Calu3 (cell line): ENCODE data around the gene COL20A1. TPM values are rescaled to one million over a fixed set of nuclear protein-coding genes. Genes with fewer than 3 reads are reported as not detected.

Experiments used
- BruUV-seq: library from RNA; stranded (reverse); fragments of 400-500 nt; replicated peaks from 2 replicates; lab custom pipeline; 2021; lab: Mats Ljungman, UMichigan
- CTCF ChIA-PET: fragments of 300-600 bp; sonication (Branson Sonifier 250); formaldehyde crosslinking; loops from one replicate; lab custom pipeline; 2022; ENCODE audit warnings: antibody characterized with exemption; lab: Charles Lee
- DNase-seq: peaks from one replicate; pipeline ENCODE4 v3.0.0; 2022
- H3K27ac Mint-ChIP-seq: one replicate; pipeline ENCODE4 v1.8.0; 2022; ENCODE audit warnings: mixed read lengths; ENCODE audit not compliant: unreplicated experiment
- H3K27me3 Mint-ChIP-seq: one replicate; pipeline ENCODE4 v1.8.0; 2022; ENCODE audit warnings: mixed read lengths; ENCODE audit not compliant: unreplicated experiment
- H3K36me3 Mint-ChIP-seq: one replicate; pipeline ENCODE4 v1.8.0; 2022; ENCODE audit warnings: mild to moderate bottlenecking, moderate library complexity, mixed read lengths; ENCODE audit not compliant: insufficient read depth, unreplicated experiment
- H3K4me1 Mint-ChIP-seq: one replicate; pipeline ENCODE4 v1.8.0; 2022; ENCODE audit warnings: mild to moderate bottlenecking, low read depth, mixed read lengths; ENCODE audit not compliant: unreplicated experiment
- H3K4me3 Mint-ChIP-seq: one replicate; pipeline ENCODE4 v1.8.0; 2022; ENCODE audit warnings: mild to moderate bottlenecking, low read depth, moderate library complexity, mixed read lengths; ENCODE audit not compliant: unreplicated experiment
- H3K9me3 Mint-ChIP-seq: one replicate; pipeline ENCODE4 v1.8.0; 2022; ENCODE audit warnings: low read depth, mixed read lengths; ENCODE audit not compliant: unreplicated experiment
- intact Hi-C: fragments of 100-400 bp; cut with micrococcal nuclease; formaldehyde crosslinking; loops from one replicate; pipeline ENCODE4 v1.10.0; 2022; ENCODE audit not compliant: unreplicated experiment
- total RNA-seq: library from RNA; stranded (reverse); gene quantifications from 2 replicates; pipeline ENCODE4 v1.2.3, GENCODE V29; 2022
- TF ChIP-seq, protein P1 (sequence below): fragments of 200-600 bp; IDR thresholded peaks from one replicate; pipeline ENCODE4 v1.8.0; 2022; ENCODE audit warnings: antibody characterized with exemption; ENCODE audit not compliant: unreplicated experiment

Gene COL20A1
- total RNA-seq, 1 experiment from 2014 or later: not detected

DNA sequence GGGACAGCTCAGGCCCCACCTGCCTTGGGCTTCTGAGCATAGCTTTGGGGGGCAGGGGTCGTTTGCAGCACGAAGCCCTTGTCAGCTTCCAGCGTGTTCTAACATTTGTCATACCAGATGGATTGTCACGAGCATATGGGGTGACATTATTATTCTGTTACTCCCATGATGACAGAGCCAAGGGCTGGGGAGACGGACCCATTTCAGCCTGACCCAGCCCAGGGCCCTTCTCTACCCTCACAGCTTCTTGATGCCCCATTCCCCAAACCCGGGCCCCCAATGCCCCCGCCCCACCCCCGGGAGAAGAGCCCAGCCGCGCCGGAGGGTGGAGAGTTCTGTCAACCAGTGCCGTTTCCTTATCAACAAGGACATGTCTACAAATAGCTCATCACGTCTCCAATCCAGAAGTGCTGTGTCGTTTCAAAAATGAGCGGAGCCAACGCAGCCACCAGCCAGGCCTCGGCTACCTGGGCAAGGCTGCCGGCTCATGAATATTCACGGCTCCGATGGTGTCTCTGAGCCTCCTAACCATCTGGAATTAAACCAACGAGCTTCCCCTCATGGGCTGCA lies 77.7 kb downstream of the COL20A1 start:
- Mint-ChIP-seq H3K9me3 (no peaks in the 10 kb centered on the region), H3K4me1 (no peaks in the 10 kb centered on the region), H3K4me3 (no peak overlapping the region), H3K27ac (no peak overlapping the region), H3K27me3 (peaks cover 100% of the 10 kb centered on the region), H3K36me3 (no peaks in the 10 kb centered on the region)
- intact Hi-C loops: no loop called here
- DNase-seq: no peak
- TF ChIP-seq, protein P1, sequence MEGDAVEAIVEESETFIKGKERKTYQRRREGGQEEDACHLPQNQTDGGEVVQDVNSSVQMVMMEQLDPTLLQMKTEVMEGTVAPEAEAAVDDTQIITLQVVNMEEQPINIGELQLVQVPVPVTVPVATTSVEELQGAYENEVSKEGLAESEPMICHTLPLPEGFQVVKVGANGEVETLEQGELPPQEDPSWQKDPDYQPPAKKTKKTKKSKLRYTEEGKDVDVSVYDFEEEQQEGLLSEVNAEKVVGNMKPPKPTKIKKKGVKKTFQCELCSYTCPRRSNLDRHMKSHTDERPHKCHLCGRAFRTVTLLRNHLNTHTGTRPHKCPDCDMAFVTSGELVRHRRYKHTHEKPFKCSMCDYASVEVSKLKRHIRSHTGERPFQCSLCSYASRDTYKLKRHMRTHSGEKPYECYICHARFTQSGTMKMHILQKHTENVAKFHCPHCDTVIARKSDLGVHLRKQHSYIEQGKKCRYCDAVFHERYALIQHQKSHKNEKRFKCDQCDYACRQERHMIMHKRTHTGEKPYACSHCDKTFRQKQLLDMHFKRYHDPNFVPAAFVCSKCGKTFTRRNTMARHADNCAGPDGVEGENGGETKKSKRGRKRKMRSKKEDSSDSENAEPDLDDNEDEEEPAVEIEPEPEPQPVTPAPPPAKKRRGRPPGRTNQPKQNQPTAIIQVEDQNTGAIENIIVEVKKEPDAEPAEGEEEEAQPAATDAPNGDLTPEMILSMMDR: no peak
- CTCF ChIA-PET: interaction anchor here (0.6 to 1.2 kb wide), 2 partner anchors 9 to 61 kb away, joined by 3 to 5 read pairs; no protein-coding TSS in a partner anchor
- no TSS peak for BruUV-seq

DNA sequence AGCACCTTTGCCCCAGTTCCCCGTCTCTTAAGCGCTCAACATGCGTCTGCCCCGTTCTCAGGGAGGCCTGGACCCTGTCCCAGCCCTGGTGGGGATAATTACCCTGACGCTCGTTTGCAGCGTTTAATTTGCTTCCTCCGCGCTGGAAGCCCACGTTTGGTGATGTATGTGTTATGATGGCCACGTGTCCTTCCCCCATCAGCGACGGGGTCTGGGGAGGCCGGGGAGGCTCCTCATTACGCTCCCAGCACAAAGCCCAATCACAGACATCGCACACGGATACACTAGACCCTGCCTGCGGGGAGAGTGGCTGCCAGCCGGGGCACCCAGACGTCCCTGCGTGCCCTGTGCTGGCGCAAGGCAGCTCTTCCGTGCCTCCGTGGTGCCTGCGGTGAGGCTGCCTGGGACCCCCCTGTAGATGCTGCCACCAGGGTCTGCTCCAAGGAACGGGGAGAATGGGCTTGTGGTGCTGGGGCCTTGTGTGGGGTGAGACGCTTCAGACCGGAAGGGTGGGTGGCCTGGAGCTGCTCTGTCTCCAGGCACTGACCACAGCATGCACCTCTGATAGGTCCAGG lies 78.4 kb downstream of the COL20A1 start:
- Mint-ChIP-seq H3K27ac (no peak overlapping the region), H3K9me3 (no peaks in the 10 kb centered on the region), H3K4me3 (no peak overlapping the region), H3K27me3 (peaks cover 100% of the 10 kb centered on the region), H3K4me1 (no peaks in the 10 kb centered on the region), H3K36me3 (no peaks in the 10 kb centered on the region)
- CTCF ChIA-PET: interaction anchor here (0.6 kb wide), 1 partner anchor 8 kb away, joined by 3 read pairs; no protein-coding TSS in a partner anchor
- DNase-seq: no peak
- TF ChIP-seq, protein P1: no peak
- BruUV-seq: no TSS peak
- intact Hi-C loops: no loop called here

DNA sequence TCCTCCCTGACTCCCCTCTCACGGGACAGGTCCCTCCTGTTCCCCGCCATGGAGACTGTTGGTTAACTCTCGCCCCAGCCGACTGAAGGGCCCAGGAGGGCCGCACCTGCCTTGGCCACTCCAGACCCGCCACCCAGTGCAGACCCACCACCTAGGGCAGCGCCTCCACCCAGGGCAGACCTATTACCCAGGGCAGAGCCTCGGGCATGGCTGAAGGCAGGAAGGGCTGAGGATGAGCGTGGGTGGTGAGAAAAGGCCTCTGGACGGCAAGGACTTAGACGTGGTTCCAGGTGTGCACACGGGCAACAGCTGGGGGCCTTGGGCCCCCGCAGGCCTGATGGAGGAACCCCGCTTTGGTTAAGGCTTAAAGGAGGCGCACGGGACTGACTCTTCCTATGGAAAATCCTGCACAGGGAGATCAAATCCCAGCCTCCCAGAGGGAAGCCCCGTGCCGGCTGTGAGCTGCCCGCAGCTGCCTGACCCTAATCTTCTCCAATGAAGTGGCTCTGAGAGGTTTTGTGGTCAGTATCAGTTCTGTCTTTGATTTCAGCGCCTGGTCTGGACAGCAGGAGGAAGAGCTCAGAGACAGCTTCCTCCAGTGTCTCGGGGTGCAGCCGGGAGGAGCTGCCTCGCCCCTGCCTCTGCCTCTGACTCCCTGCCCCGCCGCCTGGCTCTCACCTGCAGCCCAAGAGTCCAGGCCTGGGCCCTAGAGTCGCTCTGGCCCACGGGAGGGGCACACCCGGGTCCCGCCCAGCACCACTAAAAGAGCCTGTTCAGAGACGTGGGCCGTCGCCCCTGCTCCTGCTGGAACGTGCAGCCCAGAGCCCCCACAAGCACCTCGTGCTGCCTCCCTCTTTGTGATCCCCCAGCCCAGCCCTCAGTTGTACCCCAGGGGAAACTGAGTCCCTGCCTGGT lies 80.2 kb downstream of the COL20A1 start:
- no peak for DNase-seq
- Mint-ChIP-seq H3K9me3 (no peaks in the 10 kb centered on the region), H3K4me1 (no peaks in the 10 kb centered on the region), H3K27ac (no peak overlapping the region), H3K36me3 (no peaks in the 10 kb centered on the region), H3K4me3 (no peak overlapping the region), H3K27me3 (peaks cover 100% of the 10 kb centered on the region)
- BruUV-seq: no TSS peak
- CTCF ChIA-PET: interaction anchor here (0.7 to 1.5 kb wide), 2 partner anchors 9 to 162 kb away, joined by 3 to 4 read pairs; no protein-coding TSS in a partner anchor
- intact Hi-C loops: no loop called here
- TF ChIP-seq, protein P1: no peak

DNA sequence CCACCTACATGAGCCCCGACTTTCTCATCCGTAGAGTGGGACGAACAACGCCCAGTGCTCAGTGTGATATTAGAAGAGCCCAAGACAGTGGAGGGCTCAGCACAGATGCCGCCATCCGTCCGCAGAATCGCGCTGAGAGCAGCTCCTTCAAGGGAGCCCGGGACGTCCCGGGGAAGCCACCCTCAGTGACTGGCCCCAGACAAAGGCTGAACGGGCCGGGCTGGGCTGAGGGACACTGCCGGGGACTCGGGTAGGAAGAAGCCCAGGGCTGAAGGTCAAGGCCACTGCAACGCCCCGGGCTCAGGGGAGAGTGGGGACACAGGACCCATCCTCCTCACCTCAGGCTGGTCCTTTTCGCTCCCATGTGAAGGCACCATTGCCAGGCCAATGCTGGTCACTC lies 81.0 kb downstream of the COL20A1 start:
- TF ChIP-seq, protein P1: no peak
- no peaks in the 10 kb centered on the region for H3K36me3 Mint-ChIP-seq
- no peaks in the 10 kb centered on the region for H3K4me1 Mint-ChIP-seq
- no peak overlapping the region for H3K4me3 Mint-ChIP-seq
- H3K9me3 Mint-ChIP-seq: no peaks in the 10 kb centered on the region
- CTCF ChIA-PET: interaction anchor here (1.5 kb wide), 1 partner anchor 8 kb away, joined by 4 read pairs; no protein-coding TSS in a partner anchor
- DNase-seq: no peak
- intact Hi-C loops: no loop called here
- BruUV-seq: no TSS peak
- H3K27ac Mint-ChIP-seq: no peak overlapping the region
- peaks cover 100% of the 10 kb centered on the region for H3K27me3 Mint-ChIP-seq
